NCI-H2171 (cell line): ENCODE results near the gene RAC2.
"Not testable (repeated sequence)": the region's sequence is repeated elsewhere in the genome, so short reads cannot be mapped to it uniquely, and the experiment has no call there.

Experiments
- DNase-seq: peaks from one replicate; lab custom pipeline; 2025; lab: John Stamatoyannopoulos, UW

RAC2 gene

GRCh38 chr22:37255558-37256006 lies 11.5 kb upstream of the RAC2 start:
- no peak for DNase-seq

DNA sequence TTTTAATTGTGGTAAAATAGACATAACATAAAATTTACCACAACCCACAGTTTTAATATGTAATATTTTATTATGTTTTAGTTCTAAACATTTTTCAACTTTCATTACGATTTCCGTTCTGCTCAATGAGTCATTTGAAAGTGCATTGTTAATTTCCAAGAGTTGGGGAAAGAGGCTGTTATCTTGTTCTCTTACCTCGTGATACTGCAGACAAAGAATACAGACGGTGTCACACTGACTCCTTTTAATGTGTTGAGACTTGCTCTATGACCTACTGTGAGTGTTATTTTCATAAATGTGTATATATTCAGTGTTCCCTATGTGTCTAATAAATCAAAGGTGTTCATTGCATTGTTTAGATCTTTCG lies 10.8 kb upstream of the RAC2 start:
- no peak for DNase-seq

GRCh38 chr22:37254209-37254866 lies 10.3 kb upstream of the RAC2 start:
- DNase-seq: no peak

DNA sequence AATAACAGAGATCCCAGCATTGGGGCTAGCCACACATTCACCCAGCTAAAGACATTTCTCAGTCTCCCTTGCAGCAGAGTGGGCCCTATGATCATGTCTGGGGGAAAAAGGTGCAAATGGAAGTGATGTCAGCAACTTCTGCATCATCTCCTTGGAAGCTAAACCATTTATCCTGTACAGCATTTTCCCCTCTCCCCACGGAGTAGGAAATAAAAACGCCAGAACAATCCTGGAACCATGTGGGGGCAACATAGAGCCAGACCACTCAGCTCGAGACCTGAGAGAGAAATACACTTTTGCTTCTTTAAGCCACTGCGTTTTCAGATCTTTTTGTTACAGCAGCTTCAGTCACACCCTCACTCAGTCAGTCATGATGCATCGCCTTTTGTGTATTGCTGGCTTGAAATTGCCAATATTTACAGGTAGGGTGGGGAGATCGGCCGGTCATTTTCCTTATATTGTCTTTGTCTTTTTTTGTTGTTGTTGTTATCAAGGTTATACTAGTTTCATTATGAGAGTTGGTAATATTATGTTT lies 9.1 kb upstream of the RAC2 start:
- no peak for DNase-seq

DNA sequence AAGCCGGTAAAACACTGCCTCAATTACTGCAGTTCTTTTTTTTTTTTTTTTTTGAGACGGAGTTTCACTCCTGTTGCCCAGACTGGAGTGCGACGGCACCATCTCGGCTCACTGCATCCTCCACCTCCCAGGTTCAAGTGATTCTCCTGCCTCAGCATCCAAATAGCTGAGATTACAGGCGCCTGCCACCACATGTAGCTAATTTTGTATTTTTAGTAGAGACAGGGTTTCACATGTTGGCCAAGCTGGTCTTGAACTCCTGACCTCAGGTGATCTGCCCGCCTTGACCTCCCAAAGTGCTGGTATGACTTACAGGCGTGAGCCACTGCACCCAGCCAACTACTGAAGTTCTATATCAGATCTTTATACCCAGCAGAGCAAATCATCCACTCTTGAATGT lies 7.8 kb upstream of the RAC2 start:
- not testable (repeated sequence) for DNase-seq

DNA sequence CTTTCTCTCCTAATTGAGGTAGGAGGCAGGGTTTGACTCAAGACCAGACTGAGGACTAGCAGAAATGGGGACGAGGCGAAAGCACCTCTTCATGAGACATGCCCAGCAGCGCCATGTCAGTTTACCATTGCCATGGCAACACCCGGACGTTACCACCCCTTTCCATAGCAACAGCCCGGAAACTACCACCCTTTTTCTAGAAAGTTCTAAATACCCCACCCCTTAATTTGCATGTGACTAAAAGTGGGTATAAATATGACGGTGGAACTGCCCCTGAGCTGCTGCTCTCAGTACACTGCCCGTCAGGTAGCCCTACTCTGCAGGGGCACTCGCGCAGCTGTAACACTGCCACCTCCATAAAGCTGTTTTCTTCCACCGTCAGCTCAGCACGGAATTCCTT lies 5.9 kb upstream of the RAC2 start:
- no peak for DNase-seq

DNA sequence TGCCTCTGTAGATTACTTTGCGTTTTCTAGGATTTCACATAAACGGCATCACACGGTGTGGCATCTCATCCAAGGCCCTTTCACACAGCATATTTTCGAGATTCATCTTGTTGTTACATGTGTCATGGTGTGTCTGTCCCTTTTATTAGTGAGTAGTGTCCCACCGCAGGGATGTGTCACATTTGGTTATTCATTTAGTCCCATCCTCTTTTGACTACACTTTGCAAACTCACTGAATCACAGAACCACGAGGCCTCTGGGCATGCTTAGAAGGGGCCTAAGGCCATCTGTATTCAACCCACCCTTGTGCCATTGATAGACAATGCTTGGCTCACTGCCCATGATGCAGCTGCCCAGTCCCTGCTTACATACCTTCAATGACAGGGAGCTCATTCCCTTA lies 4.2 kb upstream of the RAC2 start:
- no peak for DNase-seq

DNA sequence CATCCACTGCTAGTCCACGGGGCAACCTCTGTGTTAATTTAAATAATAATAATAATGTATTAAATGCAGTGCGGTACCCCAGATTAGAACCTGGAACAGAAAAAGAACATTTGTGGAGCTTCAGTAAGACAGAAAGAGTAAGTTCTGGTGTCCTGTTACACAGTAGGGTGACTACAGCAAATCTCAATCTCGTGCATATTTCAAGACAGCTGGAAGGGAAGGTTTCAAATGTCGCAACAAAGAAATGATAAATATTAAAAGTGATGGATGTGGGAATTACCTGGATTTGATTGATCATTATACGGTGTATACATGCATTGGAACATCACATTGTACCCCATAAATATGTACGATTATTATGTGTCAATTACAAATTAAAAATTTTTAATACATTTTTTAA lies 1.7 kb upstream of the RAC2 start:
- no peak for DNase-seq

DNA sequence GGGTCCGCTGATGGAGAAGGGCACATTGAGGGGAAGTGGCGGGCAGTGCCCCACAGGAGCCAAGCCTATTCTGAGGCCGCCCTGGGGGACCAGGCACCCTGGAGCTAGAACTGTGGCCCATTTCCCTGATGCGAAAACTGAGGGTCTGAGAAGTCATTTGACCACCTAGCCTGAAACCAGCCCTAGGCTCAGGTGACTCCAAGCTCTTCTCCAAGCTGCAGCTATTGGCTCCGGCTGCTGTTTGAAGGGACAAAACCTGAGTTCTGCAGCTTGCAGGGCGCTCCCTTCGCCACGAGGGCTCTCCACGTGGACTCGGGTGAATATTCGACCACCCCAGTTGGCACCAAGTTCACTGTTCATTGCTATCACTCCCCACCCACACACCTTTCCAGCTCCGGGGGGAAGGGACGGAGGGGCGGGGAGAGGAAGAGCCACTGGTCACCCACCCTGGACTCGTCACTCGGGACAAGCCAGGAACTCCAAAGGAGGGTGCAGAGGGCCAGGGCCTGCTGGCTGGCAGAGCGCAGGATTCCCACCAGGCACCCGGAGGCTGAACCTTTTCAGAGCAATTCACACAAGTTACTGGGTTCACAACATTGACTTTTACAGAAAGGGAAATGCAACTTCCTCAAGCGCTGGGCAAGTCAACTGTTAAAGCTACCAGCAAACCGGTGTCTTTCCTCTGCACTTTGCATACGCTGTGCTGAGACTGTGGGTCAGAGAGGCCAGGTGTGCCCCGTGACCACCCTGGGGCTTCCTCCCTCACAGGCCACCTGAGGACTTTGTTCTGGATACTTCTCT lies 1.1 kb upstream of the RAC2 start:
- no peak for DNase-seq

DNA sequence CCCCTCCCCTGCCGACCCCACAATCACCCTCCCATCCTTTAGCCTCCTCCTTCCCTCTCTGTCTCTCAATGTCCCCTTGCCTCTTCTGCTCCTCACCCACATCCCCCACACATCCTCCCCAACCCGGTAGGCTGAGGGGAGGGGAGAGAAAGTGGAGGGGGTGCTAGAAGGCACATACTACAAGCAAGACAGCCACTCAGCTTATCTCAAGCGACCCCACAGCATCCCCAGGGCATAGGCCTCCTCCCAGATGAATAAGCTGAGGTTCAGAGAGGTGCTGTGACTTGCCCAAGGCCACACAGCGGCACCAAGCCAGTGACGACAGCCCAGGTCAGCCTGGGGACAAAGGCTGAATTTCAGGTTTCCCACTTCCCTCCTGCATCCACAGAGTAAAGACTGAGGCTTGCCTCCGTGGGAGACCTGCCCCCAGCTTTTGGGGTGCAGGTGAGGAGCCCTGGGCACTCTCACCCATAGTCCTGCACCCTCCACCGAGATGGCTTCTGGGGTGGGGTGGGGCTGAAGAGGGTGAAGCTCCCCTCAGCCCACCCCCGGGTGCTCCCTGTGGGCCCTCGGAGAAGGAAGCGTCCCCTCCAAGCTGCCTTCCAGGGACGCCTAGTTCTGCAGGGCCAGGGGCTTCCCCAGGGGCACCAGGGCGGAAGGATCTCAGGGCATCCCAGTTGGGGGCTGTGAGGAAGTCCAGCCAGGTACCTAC lies 511 bp downstream of the RAC2 start:
- DNase-seq: no peak

DNA sequence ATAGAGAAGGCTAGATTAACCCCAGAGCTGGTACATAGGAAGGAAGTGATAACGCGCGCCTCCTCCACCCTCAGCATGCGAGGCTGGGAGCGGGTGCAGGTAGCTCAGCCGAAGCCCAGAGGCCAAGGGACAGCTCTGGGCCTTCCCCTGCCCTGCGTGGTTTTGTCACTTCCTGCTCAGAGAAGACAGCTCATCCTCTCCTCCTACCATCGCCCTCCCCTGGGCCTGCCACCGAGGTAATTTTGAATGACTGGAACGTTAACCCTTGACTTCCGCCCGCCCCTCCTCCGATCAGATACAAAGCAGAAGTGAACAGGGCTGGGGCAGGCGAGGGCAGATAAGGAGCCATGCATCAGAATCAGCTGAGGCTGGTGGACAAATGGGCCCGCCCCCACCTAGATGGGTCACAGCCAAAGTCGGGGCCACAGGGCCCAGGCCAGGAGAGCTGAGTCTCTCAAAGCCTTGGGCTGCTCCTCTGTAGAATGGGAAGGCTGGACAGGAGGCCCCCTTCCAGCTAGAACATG lies 1.6 kb downstream of the RAC2 start:
- DNase-seq: no peak

DNA sequence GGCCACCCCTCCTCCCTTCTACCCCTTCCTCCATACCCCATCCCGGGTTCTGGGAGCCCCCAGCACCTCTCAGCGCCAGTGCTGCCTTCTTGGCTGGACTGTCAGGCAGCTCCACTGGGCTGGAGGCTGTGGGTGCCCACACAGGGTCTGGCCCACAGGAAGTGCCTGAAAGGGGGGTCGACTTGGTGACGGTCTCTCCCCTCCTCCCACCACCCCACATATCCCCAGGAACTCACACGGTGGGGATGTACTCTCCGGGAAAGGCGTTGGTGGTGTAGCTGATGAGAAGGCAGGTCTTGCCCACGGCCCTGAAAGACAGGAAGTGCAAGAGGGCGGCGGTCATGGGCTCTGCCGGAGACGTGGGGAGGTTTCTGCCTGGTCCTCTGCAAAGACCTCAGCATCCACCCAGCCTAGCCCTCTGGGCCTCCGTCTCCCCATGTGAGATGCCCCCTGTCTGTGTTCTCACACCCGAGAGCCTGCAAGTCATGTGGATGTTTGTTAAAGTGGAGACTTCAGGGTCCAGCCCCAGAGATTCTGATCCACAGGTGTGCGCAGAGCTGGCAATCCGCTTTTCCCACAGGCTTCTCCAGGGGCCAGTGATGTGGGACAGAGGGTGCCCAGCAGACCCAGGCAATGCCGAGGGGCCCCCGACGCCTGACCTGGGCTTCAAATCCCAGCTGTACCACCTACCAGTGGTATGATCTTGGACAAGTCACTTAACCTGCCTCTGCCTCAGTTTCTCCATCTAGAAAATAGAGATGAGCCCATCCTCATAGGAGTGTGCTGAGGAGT lies 2.5 kb downstream of the RAC2 start:
- no peak for DNase-seq

- no peak for DNase-seq
Observed at GRCh38 chr22:37240941-37241320, 3.1 kb downstream of the RAC2 start.

DNA sequence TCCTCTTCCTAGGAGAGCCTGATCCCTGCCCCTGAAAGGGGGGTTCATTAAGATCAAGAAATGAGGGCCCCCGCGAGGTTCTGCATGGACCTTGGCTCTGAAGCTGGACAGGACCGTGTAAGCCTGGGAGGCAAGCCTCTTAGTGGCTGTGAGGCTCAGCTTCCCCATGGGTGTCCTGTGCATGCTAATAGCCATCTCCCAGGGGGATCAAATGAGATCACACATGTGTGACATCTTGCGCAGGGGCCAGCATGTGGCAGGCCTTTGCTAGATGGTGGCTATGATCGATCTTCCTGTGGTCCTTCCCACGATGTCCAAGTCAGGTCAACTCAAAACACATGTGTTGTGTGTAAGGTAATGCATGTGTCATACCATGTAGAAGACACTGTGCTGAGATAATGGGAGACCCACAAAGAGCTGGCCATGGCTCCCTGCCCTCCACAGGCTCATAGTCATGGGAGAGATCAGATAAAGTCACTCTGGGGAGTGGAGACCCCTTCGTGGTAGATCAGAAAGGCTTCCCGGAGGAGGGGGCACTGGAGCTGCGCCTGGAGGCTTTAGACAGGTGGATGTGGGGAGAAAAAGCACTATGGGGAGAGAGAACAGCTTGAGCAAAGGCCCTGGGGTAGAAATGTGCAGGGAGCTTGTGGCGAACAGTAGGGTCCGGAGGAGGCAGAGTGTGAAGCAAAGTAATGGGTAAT lies 3.7 kb downstream of the RAC2 start:
- no peak for DNase-seq

DNA sequence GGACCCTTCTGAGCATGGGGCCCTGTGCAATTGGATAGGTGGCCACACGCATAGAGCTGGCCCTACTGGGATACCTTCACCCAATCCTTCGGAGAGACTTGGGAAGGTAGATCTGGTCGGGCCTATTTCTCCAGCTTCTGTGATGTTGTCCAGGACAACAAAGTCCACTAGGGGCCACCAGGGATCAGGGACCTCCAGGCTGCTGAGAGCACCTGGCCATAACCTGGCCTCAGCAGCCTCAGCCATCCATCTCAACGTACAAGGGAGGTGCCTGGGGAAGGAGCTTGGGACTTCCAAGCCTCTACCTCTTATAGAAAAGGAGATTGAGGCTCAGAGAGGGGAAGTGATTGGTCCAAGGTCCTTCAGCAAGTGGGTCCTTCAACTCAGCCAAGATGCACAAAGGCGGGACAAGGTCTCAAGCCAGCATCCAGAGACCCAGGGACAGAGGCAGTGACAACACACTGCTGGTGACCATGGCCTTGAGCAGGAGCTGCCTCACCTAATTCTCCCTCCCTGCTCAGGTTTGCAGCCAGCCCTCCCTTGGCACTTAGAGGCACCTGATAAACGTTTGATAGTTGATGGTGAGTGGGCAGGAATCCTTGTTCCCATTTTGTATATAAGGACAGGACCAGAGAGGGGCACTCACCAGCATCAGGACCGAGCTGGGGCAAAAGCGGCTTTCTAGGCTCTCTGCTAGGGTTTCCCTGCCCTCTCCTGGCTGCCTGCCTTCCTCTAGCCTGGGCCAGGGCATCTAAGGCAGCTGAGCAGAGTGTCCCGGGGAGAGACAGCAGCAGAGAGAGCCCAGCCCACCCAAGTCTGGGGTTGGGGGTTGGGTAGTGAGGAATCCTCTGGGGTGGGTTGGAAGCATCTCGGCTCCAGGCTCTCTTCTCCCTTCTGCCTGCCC lies 4.5 kb downstream of the RAC2 start:
- no peak for DNase-seq

GRCh38 chr22:37237371-37238268 lies 6.4 kb downstream of the RAC2 start:
- no peak for DNase-seq

GRCh38 chr22:37235897-37236607 lies 8.0 kb downstream of the RAC2 start:
- DNase-seq: no peak
